Ishikawa (cell line): Measurements from ENCODE around the gene HIF1AN.

ENCODE experiments used
- CEBPB ChIP-seq: IDR thresholded peaks from 2 replicates; pipeline ENCODE4 v1.6.1; 2012
- CREB1 ChIP-seq: IDR thresholded peaks from 2 replicates; pipeline ENCODE4 v1.6.1; 2012; ENCODE audit warnings: low read depth
- EGR1 ChIP-seq: IDR thresholded peaks from 2 replicates; pipeline ENCODE4 v1.6.1; 2012
- EP300 ChIP-seq: IDR thresholded peaks from 2 replicates; pipeline ENCODE4 v1.6.1; 2012; ENCODE audit warnings: borderline replicate concordance
- FOXM1 ChIP-seq: IDR thresholded peaks from 2 replicates; pipeline ENCODE4 v1.6.1; 2012; ENCODE audit warnings: low read depth, borderline replicate concordance
- RAD21 ChIP-seq: IDR thresholded peaks from 2 replicates; pipeline ENCODE4 v1.6.1; 2012; ENCODE audit warnings: low read depth
- TAF1 ChIP-seq: IDR thresholded peaks from 2 replicates; pipeline ENCODE4 v1.6.1; 2012; ENCODE audit warnings: low read depth, mild to moderate bottlenecking
- TCF12 ChIP-seq: IDR thresholded peaks from 2 replicates; pipeline ENCODE4 v1.6.1; 2012; ENCODE audit warnings: low read depth
- ZBTB7A ChIP-seq: IDR thresholded peaks from 2 replicates; pipeline ENCODE4 v1.6.1; 2012; ENCODE audit warnings: low read depth
- TF ChIP-seq, protein P1 (sequence below): IDR thresholded peaks from 2 replicates; pipeline ENCODE4 v1.6.1; 2012; ENCODE audit warnings: low read depth, mild to moderate bottlenecking
- TF ChIP-seq, protein P2 (sequence below): IDR thresholded peaks from 2 replicates; pipeline ENCODE4 v1.6.1; 2012

DNA sequence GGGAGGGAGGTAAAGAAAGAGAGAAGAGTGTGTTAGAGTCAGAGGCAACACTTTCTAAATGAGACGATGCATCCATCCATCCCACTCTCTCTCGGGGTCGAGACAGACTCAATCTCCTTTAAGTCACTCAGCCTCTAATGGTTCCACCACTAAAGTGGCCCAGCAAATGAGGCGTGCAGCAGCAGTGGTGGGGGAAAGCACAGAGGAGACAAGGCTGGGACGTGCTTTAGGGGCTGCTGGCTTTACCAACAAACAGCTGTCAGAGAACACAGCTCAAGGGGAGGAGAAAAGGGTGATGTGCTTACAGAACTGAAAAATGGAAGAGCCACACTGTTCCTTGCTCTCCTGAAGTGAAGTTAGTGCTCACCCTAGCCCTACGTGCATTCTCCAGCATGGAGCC, 11.5 kb upstream of the HIF1AN start:
- TF ChIP-seq CEBPB: no peak
- no peak for TF ChIP-seq EP300
- TF ChIP-seq EGR1: no peak
- TF ChIP-seq, protein P1, sequence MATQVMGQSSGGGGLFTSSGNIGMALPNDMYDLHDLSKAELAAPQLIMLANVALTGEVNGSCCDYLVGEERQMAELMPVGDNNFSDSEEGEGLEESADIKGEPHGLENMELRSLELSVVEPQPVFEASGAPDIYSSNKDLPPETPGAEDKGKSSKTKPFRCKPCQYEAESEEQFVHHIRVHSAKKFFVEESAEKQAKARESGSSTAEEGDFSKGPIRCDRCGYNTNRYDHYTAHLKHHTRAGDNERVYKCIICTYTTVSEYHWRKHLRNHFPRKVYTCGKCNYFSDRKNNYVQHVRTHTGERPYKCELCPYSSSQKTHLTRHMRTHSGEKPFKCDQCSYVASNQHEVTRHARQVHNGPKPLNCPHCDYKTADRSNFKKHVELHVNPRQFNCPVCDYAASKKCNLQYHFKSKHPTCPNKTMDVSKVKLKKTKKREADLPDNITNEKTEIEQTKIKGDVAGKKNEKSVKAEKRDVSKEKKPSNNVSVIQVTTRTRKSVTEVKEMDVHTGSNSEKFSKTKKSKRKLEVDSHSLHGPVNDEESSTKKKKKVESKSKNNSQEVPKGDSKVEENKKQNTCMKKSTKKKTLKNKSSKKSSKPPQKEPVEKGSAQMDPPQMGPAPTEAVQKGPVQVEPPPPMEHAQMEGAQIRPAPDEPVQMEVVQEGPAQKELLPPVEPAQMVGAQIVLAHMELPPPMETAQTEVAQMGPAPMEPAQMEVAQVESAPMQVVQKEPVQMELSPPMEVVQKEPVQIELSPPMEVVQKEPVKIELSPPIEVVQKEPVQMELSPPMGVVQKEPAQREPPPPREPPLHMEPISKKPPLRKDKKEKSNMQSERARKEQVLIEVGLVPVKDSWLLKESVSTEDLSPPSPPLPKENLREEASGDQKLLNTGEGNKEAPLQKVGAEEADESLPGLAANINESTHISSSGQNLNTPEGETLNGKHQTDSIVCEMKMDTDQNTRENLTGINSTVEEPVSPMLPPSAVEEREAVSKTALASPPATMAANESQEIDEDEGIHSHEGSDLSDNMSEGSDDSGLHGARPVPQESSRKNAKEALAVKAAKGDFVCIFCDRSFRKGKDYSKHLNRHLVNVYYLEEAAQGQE: no peak
- no peak for TF ChIP-seq FOXM1
- no peak for TF ChIP-seq RAD21
- TF ChIP-seq TAF1: no peak
- TF ChIP-seq, protein P2, sequence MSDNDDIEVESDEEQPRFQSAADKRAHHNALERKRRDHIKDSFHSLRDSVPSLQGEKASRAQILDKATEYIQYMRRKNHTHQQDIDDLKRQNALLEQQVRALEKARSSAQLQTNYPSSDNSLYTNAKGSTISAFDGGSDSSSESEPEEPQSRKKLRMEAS: no peak
- no peak for TF ChIP-seq TCF12
- TF ChIP-seq ZBTB7A: no peak
- no peak for TF ChIP-seq CREB1
